Fibroblast of upper back skin (primary cell): Measurements from ENCODE around the gene HOXB13.
"Not testable (repeated sequence)": the region's sequence is repeated elsewhere in the genome, so short reads cannot be mapped to it uniquely, and the experiment has no call there.

Experiments
- DNase-seq: peaks from one replicate; pipeline ENCODE4 v3.0.0-alpha.2; 2013

Gene HOXB13

GRCh38 chr17:48726114-48726915 is 2.2 kb downstream of the HOXB13 start:
- no peak for DNase-seq

- DNase-seq, result no peak
Observed at GRCh38 chr17:48725288-48726064, 3.1 kb downstream of the HOXB13 start.

GRCh38 chr17:48725004-48725287 is 3.6 kb downstream of the HOXB13 start:
- no peak for DNase-seq

GRCh38 chr17:48724251-48725003 is 4.1 kb downstream of the HOXB13 start:
- DNase-seq, result peak; percentile 74

- no peak for DNase-seq
Observed at GRCh38 chr17:48723423-48724250, 4.9 kb downstream of the HOXB13 start.

- no peak for DNase-seq
Observed at GRCh38 chr17:48722915-48723422, 5.6 kb downstream of the HOXB13 start, which contains the start of gene PRAC2. TSS of gene PRAC2 (plus strand) at chr17:48723185. CDS start at chr17:48724411, 1,226 bp downstream.

GRCh38 chr17:48722201-48722907 is 6.2 kb downstream of the HOXB13 start, which contains the start of gene PRAC1:
TSS of gene PRAC1 (minus strand) at chr17:48722518. CDS start at chr17:48722392, 126 bp downstream.
- no peak for DNase-seq

- no peak for DNase-seq
Observed at GRCh38 chr17:48721009-48721402, 7.5 kb downstream of the HOXB13 start.

- no peak for DNase-seq
Observed at GRCh38 chr17:48720266-48721008, 8.1 kb downstream of the HOXB13 start.

- no peak for DNase-seq
Observed at GRCh38 chr17:48719642-48720265, 8.8 kb downstream of the HOXB13 start.

GRCh38 chr17:48718761-48719641 is 9.5 kb downstream of the HOXB13 start:
- DNase-seq, result no peak

- DNase-seq, result peak; percentile 5
Observed at GRCh38 chr17:48718227-48718760, 10.3 kb downstream of the HOXB13 start.

- no peak for DNase-seq
Observed at GRCh38 chr17:48717367-48718226, 11.0 kb downstream of the HOXB13 start.

GRCh38 chr17:48716549-48716948 is 12.0 kb downstream of the HOXB13 start:
- DNase-seq, result not testable (repeated sequence)

- DNase-seq, result no peak
Observed at GRCh38 chr17:48715496-48716399, 12.8 kb downstream of the HOXB13 start.

- DNase-seq, result no peak
Observed at GRCh38 chr17:48711128-48711527, 17.4 kb downstream of the HOXB13 start.
